Kidney (tissue), 14 donors: ENCODE results near the gene NCCRP1. TPM values are rescaled to one million over a fixed set of nuclear protein-coding genes. Genes with fewer than 3 reads are reported as not detected.

Experiments used
- DNase-seq, 5 donors: peaks; one replicate each; pipeline ENCODE4 v3.0.0-alpha.2; 2013 to 2020
- FAIRE-seq: peaks from 2 replicates; lab custom pipeline; 2012; peaks lifted over from hg19 to GRCh38; lab: Jason Lieb, UNC
- H3K27ac ChIP-seq, 2 donors: one replicate each; pipeline ENCODE4 v1.7.0; 2013; ENCODE audit warnings: low read depth in 2 of 2, low read length in 2 of 2, inconsistent platforms in 1 of 2
- H3K27me3 ChIP-seq: one replicate; pipeline ENCODE4 v1.7.1; 2013; ENCODE audit warnings: low read length, inconsistent platforms; ENCODE audit not compliant: control insufficient read depth, insufficient read depth
- H3K36me3 ChIP-seq, 3 donors: one replicate each; pipeline versions ENCODE4 v1.7.0 to v1.7.1; 2013; ENCODE audit warnings: low read length in 3 of 3, control low read depth in 1 of 3, inconsistent platforms in 1 of 3; ENCODE audit not compliant: insufficient read depth in 3 of 3, control insufficient read depth in 2 of 3
- H3K4me1 ChIP-seq, 3 donors: one replicate each; pipeline versions ENCODE4 v1.7.0 to v1.7.1; 2013; ENCODE audit warnings: low read length in 3 of 3, inconsistent platforms in 1 of 3, low read depth in 1 of 3; ENCODE audit not compliant: control insufficient read depth in 2 of 3, insufficient read depth in 2 of 3
- H3K4me3 ChIP-seq, 3 donors: one replicate each; pipeline versions ENCODE4 v1.7.0 to v1.8.1; 2013; ENCODE audit warnings: low read length in 3 of 3, control low read depth in 1 of 3, inconsistent platforms in 1 of 3
- H3K9ac ChIP-seq, 3 donors: one replicate each; pipeline versions ENCODE4 v1.7.0 to v1.7.1; 2013; ENCODE audit warnings: low read length in 3 of 3, control low read depth in 1 of 3, inconsistent platforms in 1 of 3
- H3K9me3 ChIP-seq, 3 donors: one replicate each; pipeline versions ENCODE4 v1.7.0 to v1.7.1; 2013; ENCODE audit warnings: low read length in 3 of 3, control low read depth in 1 of 3, inconsistent platforms in 1 of 3; ENCODE audit not compliant: control insufficient read depth in 2 of 3, insufficient read depth in 1 of 3
- intact Hi-C: fragments of 100-400 bp; cut with DNase I; formaldehyde crosslinking; loops from one replicate; pipeline ENCODE4 v1.11.1; 2022
- polyA plus RNA-seq: library from polyadenylated mRNA; stranded (reverse); fragments of 350-450 nt; fragmentation: Illumina TruSeq; extraction: RNeasy Lipid Tissue Mini Kit (QIAGEN cat#74804); gene quantifications from one replicate; pipeline ENCODE4 v1.2.3, GENCODE V29; 2014; ENCODE audit warnings: low read depth, low replicate concordance; ENCODE audit not compliant: insufficient read depth
- total RNA-seq: library from RNA; stranded (reverse); fragmentation: NEBNext Ultra II Directional; extraction: Animal tissue kit (Norgen Biotek cat#: 25700); gene quantifications from one replicate; pipeline ENCODE4 v1.2.1, GENCODE V29; 2021
- TF ChIP-seq, protein P1 (sequence below): IDR thresholded peaks from 3 replicates; pipeline ENCODE4 v1.5.1; 2012; ENCODE audit warnings: mild to moderate bottlenecking, moderate library complexity, borderline replicate concordance; ENCODE audit not compliant: insufficient read depth; ENCODE audit errors: extremely low read depth
- donor health status: control.
- donor health status: control.
- donor health status: control.
- donor health status: control.
- donor health status: control.
- donor health status: DM: yes; HTN: yes; CAD: no.
- donor health status: Normal renal cell carcinoma (clear cell type).

NCCRP1 gene
- total and polyA plus RNA-seq, 2 donors from 2014 or later = 0.60 to 5.5 TPM

DNA sequence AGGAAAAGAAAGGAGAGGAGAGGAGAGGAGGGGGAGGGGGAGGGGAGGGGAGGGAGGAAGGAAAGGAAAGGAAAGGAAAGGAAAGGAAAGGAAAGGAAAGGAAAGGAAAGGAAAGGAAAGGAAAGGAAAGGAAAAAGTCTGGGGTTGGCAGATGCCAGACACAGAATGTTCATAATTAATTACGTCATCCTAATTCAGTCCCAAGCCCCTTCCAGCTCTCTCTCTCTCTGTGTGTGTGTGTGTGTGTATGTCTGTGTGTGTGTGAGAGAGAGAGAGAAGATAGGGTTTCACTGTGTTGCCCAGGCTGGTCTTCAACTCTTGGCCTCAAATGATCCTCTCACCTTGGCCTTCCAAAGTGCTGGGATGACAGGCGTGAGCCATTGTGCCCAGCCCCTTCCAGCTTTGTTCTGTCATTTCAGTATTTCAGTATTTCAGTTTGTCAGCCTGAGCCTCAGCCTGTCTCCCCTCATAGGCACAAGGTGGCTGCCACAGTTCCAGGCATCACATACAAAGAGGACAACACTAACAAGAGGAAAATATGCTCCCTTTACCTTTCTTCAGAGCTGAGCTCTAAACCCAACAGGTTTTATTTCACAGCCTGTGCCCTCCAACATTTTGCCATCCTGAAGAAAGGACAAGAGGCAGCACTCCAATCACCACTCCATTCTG lies 33.5 kb downstream of the NCCRP1 start:
- Histone ChIP-seq H3K9ac (no peak overlapping the region), H3K36me3 (no peaks in the 10 kb centered on the region), H3K27me3 (no peaks in the 10 kb centered on the region), H3K4me1 (no peaks in the 10 kb centered on the region), H3K27ac (no peak overlapping the region), H3K4me3 (no peak overlapping the region), H3K9me3 (no peaks in the 10 kb centered on the region)
- intact Hi-C loops = no loop called here
- DNase-seq (no peak), FAIRE-seq (no peak)
- TF ChIP-seq, protein P1, sequence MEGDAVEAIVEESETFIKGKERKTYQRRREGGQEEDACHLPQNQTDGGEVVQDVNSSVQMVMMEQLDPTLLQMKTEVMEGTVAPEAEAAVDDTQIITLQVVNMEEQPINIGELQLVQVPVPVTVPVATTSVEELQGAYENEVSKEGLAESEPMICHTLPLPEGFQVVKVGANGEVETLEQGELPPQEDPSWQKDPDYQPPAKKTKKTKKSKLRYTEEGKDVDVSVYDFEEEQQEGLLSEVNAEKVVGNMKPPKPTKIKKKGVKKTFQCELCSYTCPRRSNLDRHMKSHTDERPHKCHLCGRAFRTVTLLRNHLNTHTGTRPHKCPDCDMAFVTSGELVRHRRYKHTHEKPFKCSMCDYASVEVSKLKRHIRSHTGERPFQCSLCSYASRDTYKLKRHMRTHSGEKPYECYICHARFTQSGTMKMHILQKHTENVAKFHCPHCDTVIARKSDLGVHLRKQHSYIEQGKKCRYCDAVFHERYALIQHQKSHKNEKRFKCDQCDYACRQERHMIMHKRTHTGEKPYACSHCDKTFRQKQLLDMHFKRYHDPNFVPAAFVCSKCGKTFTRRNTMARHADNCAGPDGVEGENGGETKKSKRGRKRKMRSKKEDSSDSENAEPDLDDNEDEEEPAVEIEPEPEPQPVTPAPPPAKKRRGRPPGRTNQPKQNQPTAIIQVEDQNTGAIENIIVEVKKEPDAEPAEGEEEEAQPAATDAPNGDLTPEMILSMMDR = no peak

DNA sequence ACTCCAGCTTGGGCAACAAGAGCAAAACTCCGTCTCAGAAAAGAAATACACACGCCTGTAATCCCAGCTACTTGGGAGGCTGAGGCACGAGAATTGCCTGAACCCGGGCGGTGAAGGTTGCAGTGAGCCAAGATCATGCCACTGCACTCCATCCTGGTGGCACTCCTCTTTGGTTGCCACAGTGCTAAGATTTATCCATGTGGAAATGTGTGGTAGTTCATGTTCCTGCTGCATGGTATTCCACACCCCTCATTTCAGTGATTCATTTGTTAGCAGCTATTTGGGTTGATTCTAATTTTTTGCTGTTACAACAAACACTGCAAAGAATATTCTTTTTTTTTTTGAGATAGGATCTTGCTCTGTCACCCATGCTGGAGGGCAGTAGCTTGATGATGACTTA lies 35.9 kb downstream of the NCCRP1 start:
- FAIRE-seq (no peak), DNase-seq (no peak)
- no peak overlapping the region for H3K4me3 ChIP-seq
- no peaks in the 10 kb centered on the region for H3K27me3 ChIP-seq
- intact Hi-C loops = no loop called here
- H3K9ac ChIP-seq = no peak overlapping the region
- no peaks in the 10 kb centered on the region for H3K9me3 ChIP-seq
- TF ChIP-seq, protein P1 = no peak
- H3K36me3 ChIP-seq = no peaks in the 10 kb centered on the region
- no peaks in the 10 kb centered on the region for H3K4me1 ChIP-seq
- no peak overlapping the region for H3K27ac ChIP-seq

DNA sequence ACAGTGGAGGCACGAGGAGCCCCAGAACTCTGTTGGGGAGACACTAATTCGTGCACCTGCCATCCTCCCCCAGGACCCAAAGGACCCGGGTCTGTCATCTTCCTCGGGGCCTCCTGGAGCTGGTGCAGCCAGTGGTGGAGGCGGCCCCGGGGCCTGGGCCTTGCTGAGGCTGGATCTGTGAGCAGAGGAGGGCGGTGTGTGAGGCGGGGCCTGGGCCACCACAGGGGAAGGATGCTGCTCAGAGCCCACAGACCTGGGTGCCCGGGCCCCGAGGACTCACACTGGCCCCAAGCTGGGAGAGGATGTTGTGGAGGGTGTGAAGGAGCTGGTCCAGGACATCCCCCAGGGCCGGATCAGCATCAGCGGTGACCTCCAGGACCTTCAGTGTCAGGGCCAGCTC lies 39.8 kb downstream of the NCCRP1 start:
- H3K9ac ChIP-seq = no peak overlapping the region
- H3K4me3 ChIP-seq = no peak overlapping the region
- no peaks in the 10 kb centered on the region for H3K9me3 ChIP-seq
- no peaks in the 10 kb centered on the region for H3K36me3 ChIP-seq
- H3K27ac ChIP-seq = no peak overlapping the region
- intact Hi-C loops = no loop called here
- no peaks in the 10 kb centered on the region for H3K27me3 ChIP-seq
- TF ChIP-seq, protein P1 = no peak
- DNase-seq (peak in 1 of 5 donors; percentile 65), FAIRE-seq (no peak)
- no peaks in the 10 kb centered on the region for H3K4me1 ChIP-seq
